ENCODE measurements around the gene TMEM14C. TPM values are rescaled to one million over a fixed set of nuclear protein-coding genes. Genes with fewer than 3 reads are reported as not detected.

The TMEM14C gene
- total RNA-seq, 4 donors from 2014 or later = 42.8 to 125 (median 69.2) TPM

- no peak overlapping the region for H3K27ac ChIP-seq
- intact Hi-C loops (cut with DNase I) = no loop called here
- H3K4me3 ChIP-seq = no peak overlapping the region
- no peak for DNase-seq
- peaks cover 5 to 9% (median 6%) of the 10 kb centered on the region in 3 donors for H3K4me1 ChIP-seq
- no peaks in the 10 kb centered on the region for H3K27me3 ChIP-seq
- no peaks in the 10 kb centered on the region for H3K9me3 ChIP-seq
- TF ChIP-seq CTCF (IDR thresholded peaks at IDR 0.05) (no peak), POLR2A (IDR thresholded peaks at IDR 0.05) (no peak)
- 89 to 95% methylated on average over 8 to 10 of the region's 12 CpGs for WGBS, 2 donors
- H3K36me3 ChIP-seq = peaks cover 0 to 15% (median 0%) of the 10 kb centered on the region in 3 donors
Observed at GRCh38 chr6:10742251-10742650, 19.4 kb downstream of the TMEM14C start.

- intact Hi-C loops (cut with DNase I) = no loop called here
- Histone ChIP-seq H3K27ac (no peak overlapping the region), H3K4me3 (no peak overlapping the region), H3K36me3 (peaks cover 0 to 15% (median 0%) of the 10 kb centered on the region in 3 donors), H3K27me3 (no peaks in the 10 kb centered on the region), H3K9me3 (no peaks in the 10 kb centered on the region), H3K4me1 (peaks cover 8 to 16% (median 9%) of the 10 kb centered on the region in 3 donors)
- no peak for DNase-seq
- 78 to 79% methylated on average over 5 to 6 of the region's 6 CpGs for WGBS, 2 donors
- TF ChIP-seq CTCF (IDR thresholded peaks at IDR 0.05) (no peak), POLR2A (IDR thresholded peaks at IDR 0.05) (no peak)
Observed at GRCh38 chr6:10743515-10743914, 20.6 kb downstream of the TMEM14C start.

- Histone ChIP-seq H3K4me3 (no peak overlapping the region), H3K9me3 (no peaks in the 10 kb centered on the region), H3K4me1 (peaks cover 22 to 32% (median 24%) of the 10 kb centered on the region in 3 donors), H3K27ac (no peak overlapping the region), H3K27me3 (no peaks in the 10 kb centered on the region), H3K36me3 (peaks cover 0 to 15% (median 0%) of the 10 kb centered on the region in 3 donors)
- no peak for DNase-seq
- no peak for TF ChIP-seq POLR2A (IDR thresholded peaks at IDR 0.05)
- no peak for TF ChIP-seq CTCF (IDR thresholded peaks at IDR 0.05)
- WGBS, 2 donors = 82 to 85% methylated on average over 5 of the region's 5 CpGs
- intact Hi-C loops (cut with DNase I) = no loop called here
Observed at GRCh38 chr6:10745116-10745515, 22.2 kb downstream of the TMEM14C start.

GRCh38 chr6:10746915-10747250, 24.0 kb downstream of the TMEM14C start:
- Histone ChIP-seq H3K27me3 (no peaks in the 10 kb centered on the region), H3K4me3 (peak overlapping the region; percentile 51 to 88 (median 70)), H3K27ac (peak overlapping the region; percentile 83 to 94 (median 88)), H3K4me1 (peaks cover 22 to 46% (median 24%) of the 10 kb centered on the region in 3 donors), H3K9me3 (no peaks in the 10 kb centered on the region), H3K36me3 (peaks cover 0 to 24% (median 0%) of the 10 kb centered on the region in 3 donors)
- DNase-seq = no peak
- intact Hi-C loops (cut with DNase I) = no loop called here
- no peak for TF ChIP-seq POLR2A (IDR thresholded peaks at IDR 0.05)
- TF ChIP-seq CTCF (IDR thresholded peaks at IDR 0.05) = no peak
- 38 to 44% methylated on average over 9 of the region's 9 CpGs for WGBS, 2 donors

GRCh38 chr6:10747251-10747972, 24.5 kb downstream of the TMEM14C start, which contains the start of gene TMEM14B:
TMEM14B (plus strand) TSS chr6:10747805; CDS start chr6:10749246, 1,441 bp downstream.
- H3K27ac ChIP-seq = peak within 1 kb of the TSS; percentile 83 to 94 (median 88)
- TF ChIP-seq POLR2A (IDR thresholded peaks at IDR 0.05) = peak in 3 of 4 donors; percentile 62 to 84 (median 74)
- TF ChIP-seq CTCF (IDR thresholded peaks at IDR 0.05) = peak in 1 of 6 experiments; percentile 40
- no peaks in the 10 kb centered on the region for H3K9me3 ChIP-seq
- H3K27me3 ChIP-seq = no peaks in the 10 kb centered on the region
- peaks cover 0 to 24% (median 0%) of the 10 kb centered on the region in 3 donors for H3K36me3 ChIP-seq
- peaks cover 22 to 46% (median 24%) of the 10 kb centered on the region in 3 donors for H3K4me1 ChIP-seq
- intact Hi-C loops (cut with DNase I) = no loop called here
- peak; percentile 95 for DNase-seq
- H3K4me3 ChIP-seq = peak within 1 kb of the TSS; percentile 51 to 88 (median 70)
- WGBS, 2 donors = 1 to 2% methylated on average over 15 to 26 of the region's 52 CpGs
